GM23248 (cell line): ENCODE data around the gene MAP6D1. TPM values are rescaled to one million over a fixed set of nuclear protein-coding genes. Genes with fewer than 3 reads are reported as not detected.

Source experiments
- DNase-seq: peaks from one replicate; pipeline ENCODE4 v3.0.0-alpha.2; 2015
- H2AFZ ChIP-seq: fragments of 200-600 bp; sonication (generic); 2 replicates; pipeline ENCODE4 v1.6.1; 2016; ENCODE audit warnings: antibody characterized with exemption
- H3F3A ChIP-seq: fragments of 200-600 bp; sonication (generic); 2 replicates; pipeline ENCODE4 v1.6.1; 2016; ENCODE audit warnings: mild to moderate bottlenecking, antibody characterized with exemption, mixed run types; ENCODE audit not compliant: insufficient read depth
- H3K27ac ChIP-seq: fragments of 200-600 bp; sonication (generic); 2 replicates; pipeline ENCODE4 v1.5.1; 2016; ENCODE audit warnings: mild to moderate bottlenecking
- H3K27me3 ChIP-seq: fragments of 200-600 bp; sonication (generic); replicated peaks from 2 replicates; pipeline ENCODE4 v1.6.1; 2016; ENCODE audit warnings: mild to moderate bottlenecking; ENCODE audit not compliant: insufficient read depth
- H3K36me3 ChIP-seq: fragments of 200-600 bp; sonication (generic); 2 replicates; pipeline ENCODE4 v1.6.1; 2016; ENCODE audit warnings: low read depth, mild to moderate bottlenecking
- H3K4me1 ChIP-seq: fragments of 200-600 bp; sonication (generic); 2 replicates; pipeline ENCODE4 v1.6.1; 2016; ENCODE audit warnings: mild to moderate bottlenecking; ENCODE audit not compliant: insufficient read depth
- H3K4me2 ChIP-seq: fragments of 200-600 bp; sonication (generic); one replicate; pipeline ENCODE4 v1.6.1; 2016; ENCODE audit warnings: mild to moderate bottlenecking; ENCODE audit not compliant: unreplicated experiment
- H3K4me3 ChIP-seq: fragments of 200-600 bp; sonication (generic); 2 replicates; pipeline ENCODE4 v1.5.1; 2016; ENCODE audit warnings: mild to moderate bottlenecking
- H3K79me2 ChIP-seq: fragments of 200-600 bp; sonication (generic); 2 replicates; pipeline ENCODE4 v1.6.1; 2016; ENCODE audit warnings: mild to moderate bottlenecking; ENCODE audit not compliant: insufficient read depth
- H3K9ac ChIP-seq: fragments of 200-600 bp; sonication (generic); 2 replicates; pipeline ENCODE4 v1.6.1; 2016; ENCODE audit warnings: mild to moderate bottlenecking
- H3K9me2 ChIP-seq: fragments of 200-600 bp; sonication (generic); 2 replicates; pipeline ENCODE4 v1.6.1; 2016; ENCODE audit warnings: mixed run types, mild to moderate bottlenecking, moderate library complexity; ENCODE audit not compliant: insufficient read depth
- H3K9me3 ChIP-seq: fragments of 200-600 bp; sonication (generic); one replicate; pipeline ENCODE4 v1.6.1; 2017; ENCODE audit warnings: low read depth
- H4K20me1 ChIP-seq: fragments of 200-600 bp; sonication (generic); 2 replicates; pipeline ENCODE4 v1.6.0; 2016; ENCODE audit not compliant: insufficient read depth
- EZH2 ChIP-seq: fragments of 200-600 bp; sonication (generic); IDR thresholded peaks from 2 replicates; pipeline ENCODE4 v1.6.1; 2018; ENCODE audit warnings: antibody characterized with exemption, mild to moderate bottlenecking; ENCODE audit not compliant: insufficient read depth, poor library complexity, severe bottlenecking
- EZH2phosphoT487 ChIP-seq: fragments of 200-600 bp; sonication (generic); IDR thresholded peaks from 2 replicates; pipeline ENCODE4 v1.6.1; 2018; ENCODE audit warnings: antibody characterized with exemption, moderate library complexity, mild to moderate bottlenecking, low read depth; ENCODE audit not compliant: insufficient read depth
- WGBS, 2 experiments: methylation state at CpG; one replicate each; pipeline ENCODE4 v1.1.6; 2015 to 2017; ENCODE audit warnings: low lambda C conversion rate in 2 of 2, low coverage in 1 of 2; ENCODE audit errors: missing lambda C conversion rate in 2 of 2; 5-methylcytosine and 5-hydroxymethylcytosine counted together
- in situ Hi-C: fragments of 300-500 bp; cut with MboI; formaldehyde crosslinking; loops from 2 replicates; pipeline ENCODE4 v1.15.0; 2020
- polyA plus RNA-seq: library from polyadenylated mRNA; unstranded; fragments of >200 nt; fragmentation: Nextera tagmentation; extraction: Ambion mirVana; gene quantifications from 2 replicates; pipeline ENCODE4 v1.2.1, GENCODE V29; 2016
- total RNA-seq: library from RNA; depleted of rRNA; stranded (reverse); fragments of >200 nt; shearing (Covaris generic); gene quantifications from 2 replicates; pipeline ENCODE4 v1.2.3, GENCODE V29; 2014; rRNA removed

MAP6D1 gene
- total RNA-seq (2.5 and 5.5 TPM in 2 replicates), polyA plus RNA-seq (2.8 and 3.2 TPM in 2 replicates)

DNA sequence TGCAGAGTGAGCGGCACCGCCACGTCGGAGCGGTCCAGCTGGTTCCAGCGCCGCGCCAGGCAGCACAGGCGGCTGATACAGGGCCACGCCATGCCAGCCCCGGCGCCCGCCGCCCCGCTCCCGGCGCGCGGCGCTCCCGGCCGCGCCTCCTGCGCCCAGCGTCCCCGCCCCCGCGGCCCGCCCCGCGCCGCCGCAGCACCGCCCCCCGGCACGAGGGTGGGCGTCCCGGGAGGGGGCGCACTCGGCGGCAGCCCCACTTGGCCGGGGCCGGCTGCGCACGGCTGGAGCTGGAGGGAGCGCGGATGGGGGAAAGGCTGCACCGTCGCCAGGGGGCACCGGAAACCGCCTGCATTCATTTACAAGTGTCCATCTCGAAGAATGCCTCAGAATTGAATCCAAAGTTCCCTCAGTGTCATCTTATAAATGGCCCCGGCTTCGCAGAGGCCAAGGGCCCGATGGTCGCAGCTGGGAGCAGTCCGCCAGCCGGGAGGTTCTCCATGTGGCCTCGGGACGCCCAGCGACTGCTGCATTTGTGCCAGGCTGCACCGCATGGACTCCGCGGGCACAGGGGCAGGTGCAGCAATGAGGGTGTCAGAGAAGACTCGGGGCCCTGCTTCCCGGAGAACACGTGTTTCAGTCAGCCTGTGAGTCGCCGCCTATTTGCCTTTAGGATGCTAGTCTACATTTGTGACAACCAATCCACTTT is at the start of gene MAP6D1:
Gene MAP6D1, minus strand, starts transcription at position 122 of the 706 bp plus-strand sequence. Its CDS starts 30 bp downstream, at position 92.
- H2AFZ ChIP-seq, result peak within 1 kb of the TSS; percentile 81
- H3K9ac ChIP-seq, result peak within 1 kb of the TSS; percentile 62
- no peaks in the 10 kb centered on the region for H3K79me2 ChIP-seq
- in situ Hi-C loops, result no loop called here
- H3K36me3 ChIP-seq, result peaks cover under 1% of the 10 kb centered on the region; the same call in 1 of the 2 replicates
- peak; percentile 57 for DNase-seq
- H3F3A ChIP-seq, result peaks cover 11% of the 10 kb centered on the region
- H4K20me1 ChIP-seq, result no peaks in the 10 kb centered on the region
- H3K27me3 ChIP-seq, result no peaks in the 10 kb centered on the region
- no peaks in the 10 kb centered on the region for H3K4me1 ChIP-seq
- peak within 1 kb of the TSS; percentile 70 for H3K4me2 ChIP-seq
- H3K4me3 ChIP-seq, result peak within 1 kb of the TSS; percentile 75
- no peak within 1 kb of the TSS for H3K27ac ChIP-seq
- TF ChIP-seq EZH2phosphoT487, result no peak
- no peak for TF ChIP-seq EZH2
- H3K9me3 ChIP-seq, result no peaks in the 10 kb centered on the region
- no peaks in the 10 kb centered on the region for H3K9me2 ChIP-seq
- WGBS, 2 experiments, result 3% methylated on average over 26 to 48 of the region's 69 CpGs

DNA sequence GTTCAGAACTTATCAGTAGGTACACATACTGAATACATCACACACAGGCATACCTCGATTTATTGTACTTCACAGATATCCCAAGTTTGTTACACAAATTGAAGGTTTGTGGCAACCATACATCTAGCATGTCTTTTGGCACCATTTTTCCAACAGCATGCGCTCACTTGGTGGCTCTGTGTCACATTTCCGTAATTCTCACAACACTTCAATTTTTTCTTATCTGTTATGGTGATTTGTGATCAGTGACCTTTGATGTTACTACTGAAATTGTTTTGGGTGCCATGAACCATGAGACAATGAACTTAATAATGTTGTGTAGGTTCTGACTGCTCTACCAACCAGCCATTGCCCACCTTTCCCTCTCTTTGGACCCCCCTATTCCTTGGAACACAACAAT is 48.5 kb upstream of the MAP6D1 start:
- peaks cover 100% of the 10 kb centered on the region for H3K79me2 ChIP-seq
- H3K4me3 ChIP-seq, result no peak overlapping the region

DNA sequence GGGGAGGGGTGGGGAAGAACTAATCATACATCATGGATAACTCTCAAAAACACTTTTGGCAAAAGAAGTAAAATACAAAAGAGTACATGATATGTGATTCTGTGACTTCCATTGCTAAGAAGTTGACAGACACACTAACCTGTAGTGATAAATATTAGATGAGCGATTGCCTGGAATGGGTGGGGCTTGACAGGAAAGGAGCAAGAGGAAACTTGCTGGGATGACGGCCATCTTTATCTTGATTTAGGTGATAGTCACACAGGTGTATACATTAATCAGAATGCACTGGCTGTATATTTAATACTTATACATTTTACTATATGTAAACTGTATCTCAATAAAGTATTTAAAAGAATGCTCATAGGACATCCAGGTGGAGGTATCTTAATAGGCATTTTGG is 46.2 kb upstream of the MAP6D1 start:
- Histone ChIP-seq H3K9me2 (no peaks in the 10 kb centered on the region), H3K79me2 (peaks cover 98% of the 10 kb centered on the region)
- 97% methylated on average over 2 of the region's 2 CpGs for WGBS, 2 experiments

More for the DNA sequence above, 48.5 kb upstream of the MAP6D1 start:
- Histone ChIP-seq H3K27me3 (no peaks in the 10 kb centered on the region), H3F3A (no peaks in the 10 kb centered on the region), H3K4me1 (no peaks in the 10 kb centered on the region), H3K36me3 (no peaks in the 10 kb centered on the region), H3K27ac (no peak overlapping the region), H3K4me2 (no peak overlapping the region), H2AFZ (no peak overlapping the region), H3K9ac (no peak overlapping the region), H4K20me1 (peaks cover 16% of the 10 kb centered on the region), H3K9me2 (no peaks in the 10 kb centered on the region), H3K9me3 (no peaks in the 10 kb centered on the region)
- in situ Hi-C loops, result no loop called here
- DNase-seq, result no peak
- TF ChIP-seq EZH2phosphoT487 (no peak), EZH2 (no peak)
- 98 to 99% methylated on average over 3 of the region's 3 CpGs for WGBS, 2 experiments

DNA sequence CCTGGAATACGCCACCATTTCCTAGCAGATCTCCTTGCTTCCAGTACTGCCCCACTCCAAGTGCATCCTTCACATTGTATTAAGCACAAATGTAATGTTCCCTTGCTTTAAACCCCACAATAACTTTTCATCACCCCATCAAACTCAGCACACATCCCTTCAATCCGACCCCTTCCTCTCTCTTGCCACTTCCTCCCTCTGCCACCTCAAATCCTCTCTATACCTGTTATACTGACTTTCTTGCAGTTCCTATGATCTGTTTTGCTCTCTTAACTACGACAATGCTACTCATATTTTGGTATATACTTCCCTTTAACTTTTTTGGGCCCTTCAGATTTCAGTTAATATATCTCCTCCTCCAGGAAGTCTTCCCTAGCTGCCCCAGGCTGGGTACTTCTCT is 45.2 kb upstream of the MAP6D1 start:
- Histone ChIP-seq H3K27ac (no peak overlapping the region), H2AFZ (no peak overlapping the region), H3K9ac (no peak overlapping the region), H3K36me3 (0 out of 2 replicates have a peak, but pooled peaks cover 10% of the 10 kb centered on the region), H3F3A (no peaks in the 10 kb centered on the region), H3K4me3 (no peak overlapping the region), H3K4me2 (no peak overlapping the region), H3K4me1 (no peaks in the 10 kb centered on the region), H3K9me3 (no peaks in the 10 kb centered on the region), H3K79me2 (peaks cover 93% of the 10 kb centered on the region), H4K20me1 (peaks cover 13% of the 10 kb centered on the region; the same call in 1 of the 2 replicates), H3K27me3 (no peaks in the 10 kb centered on the region), H3K9me2 (no peaks in the 10 kb centered on the region)
- 95 to 97% methylated on average over 3 of the region's 3 CpGs for WGBS, 2 experiments
- no peak for DNase-seq
- in situ Hi-C loops, result no loop called here
- TF ChIP-seq EZH2phosphoT487, result no peak
- no peak for TF ChIP-seq EZH2

More for the DNA sequence above, 46.2 kb upstream of the MAP6D1 start:
- Histone ChIP-seq H3K9me3 (no peaks in the 10 kb centered on the region), H3F3A (no peaks in the 10 kb centered on the region), H3K4me3 (no peak overlapping the region), H3K36me3 (0 out of 2 replicates have a peak, but pooled peaks cover 3% of the 10 kb centered on the region), H2AFZ (no peak overlapping the region), H3K4me2 (no peak overlapping the region), H3K27ac (no peak overlapping the region), H3K4me1 (no peaks in the 10 kb centered on the region), H3K27me3 (no peaks in the 10 kb centered on the region), H3K9ac (no peak overlapping the region), H4K20me1 (peaks cover 16% of the 10 kb centered on the region)
- DNase-seq, result no peak
- no peak for TF ChIP-seq EZH2
- TF ChIP-seq EZH2phosphoT487, result no peak
- in situ Hi-C loops, result no loop called here
